Thymus (tissue), 11 donors: ENCODE data around the gene NOL4L. TPM values are rescaled to one million over a fixed set of nuclear protein-coding genes. Genes with fewer than 3 reads are reported as not detected.

ENCODE experiments used
- DNase-seq, 9 donors: peaks; one replicate each; pipeline ENCODE4 v3.0.0-alpha.2; 2013; ENCODE audit warnings: low spot score in 9 of 9, low read depth in 6 of 9, missing footprints in 1 of 9
- H3K27ac ChIP-seq, 2 donors: one replicate each; pipeline ENCODE4 v1.5.1; 2013; ENCODE audit warnings: control low read depth in 1 of 2, low read depth in 1 of 2, low read length in 1 of 2, mild to moderate bottlenecking in 1 of 2, moderate library complexity in 1 of 2
- H3K27me3 ChIP-seq, 2 donors: one replicate each; pipeline ENCODE4 v1.5.1; 2013; ENCODE audit warnings: low read length in 1 of 2; ENCODE audit not compliant: control insufficient read depth in 2 of 2, insufficient read depth in 1 of 2
- H3K36me3 ChIP-seq, 2 donors: one replicate each; pipeline ENCODE4 v1.5.1; 2013; ENCODE audit warnings: low read length in 1 of 2, mild to moderate bottlenecking in 1 of 2, moderate library complexity in 1 of 2; ENCODE audit not compliant: control insufficient read depth in 2 of 2, insufficient read depth in 2 of 2
- H3K4me1 ChIP-seq, 2 donors: one replicate each; pipeline ENCODE4 v1.5.1; 2013; ENCODE audit warnings: low read length in 2 of 2; ENCODE audit not compliant: control insufficient read depth in 2 of 2, insufficient read depth in 2 of 2
- H3K4me3 ChIP-seq, 2 donors: one replicate each; pipeline ENCODE4 v1.5.1; 2013; ENCODE audit warnings: low read length in 2 of 2, control low read depth in 1 of 2, mild to moderate bottlenecking in 1 of 2
- H3K9me3 ChIP-seq, 2 donors: one replicate each; pipeline ENCODE4 v1.5.1; 2013; ENCODE audit warnings: low read length in 1 of 2, mild to moderate bottlenecking in 1 of 2; ENCODE audit not compliant: control insufficient read depth in 2 of 2, insufficient read depth in 1 of 2
- WGBS: extraction: QIAGEN DNeasy Blood & Tissue Kit; methylation state at CpG from one replicate; pipeline ENCODE4 v1.1.7; 2013; 5-methylcytosine and 5-hydroxymethylcytosine counted together
- polyA plus RNA-seq: library from polyadenylated mRNA; stranded (reverse); fragments of 200-250 nt; gene quantifications from one replicate; pipeline ENCODE4 v1.2.3, GENCODE V29; 2013
- total RNA-seq: library from RNA; stranded (reverse); fragments of 120-200 nt; gene quantifications from one replicate; pipeline ENCODE4 v1.2.4, GENCODE V29; 2013
- donor health status: healthy.

The NOL4L gene
- total and polyA plus RNA-seq, 2 donors, result 12.4 to 14.1 TPM

- WGBS, result 97% methylated on average over 20 of the region's 20 CpGs
Measured at GRCh38 chr20:32433311-32434021, 151.7 kb downstream of the NOL4L start.

GRCh38 chr20:32432277-32432676, 152.9 kb downstream of the NOL4L start:
- no peak overlapping the region for H3K27ac ChIP-seq
- no peaks in the 10 kb centered on the region for H3K4me1 ChIP-seq
- WGBS, result 97% methylated on average over 2 of the region's 2 CpGs
- no peak overlapping the region for H3K4me3 ChIP-seq
- H3K27me3 ChIP-seq, result no peaks in the 10 kb centered on the region
- H3K9me3 ChIP-seq, result no peaks in the 10 kb centered on the region
- no peak for DNase-seq
- peaks cover 87 to 99% of the 10 kb centered on the region in 2 donors for H3K36me3 ChIP-seq

More at GRCh38 chr20:32433311-32434021, 151.7 kb downstream of the NOL4L start:
- no peak for DNase-seq
- no peaks in the 10 kb centered on the region for H3K4me1 ChIP-seq
- H3K27me3 ChIP-seq, result no peaks in the 10 kb centered on the region
- no peaks in the 10 kb centered on the region for H3K9me3 ChIP-seq
- no peak overlapping the region for H3K4me3 ChIP-seq
- no peak overlapping the region for H3K27ac ChIP-seq
- peaks cover 88 to 99% of the 10 kb centered on the region in 2 donors for H3K36me3 ChIP-seq

- 98% methylated on average over 12 of the region's 12 CpGs for WGBS
- Histone ChIP-seq H3K27ac (no peak overlapping the region), H3K4me3 (no peak overlapping the region), H3K36me3 (peaks cover 82 to 97% of the 10 kb centered on the region in 2 donors), H3K9me3 (no peaks in the 10 kb centered on the region), H3K4me1 (no peaks in the 10 kb centered on the region), H3K27me3 (no peaks in the 10 kb centered on the region)
- DNase-seq, result no peak
Measured at GRCh38 chr20:32431457-32431856, 153.7 kb downstream of the NOL4L start.

GRCh38 chr20:32429745-32430360, 155.3 kb downstream of the NOL4L start:
- no peaks in the 10 kb centered on the region for H3K9me3 ChIP-seq
- no peaks in the 10 kb centered on the region for H3K4me1 ChIP-seq
- peaks cover 66 to 81% of the 10 kb centered on the region in 2 donors for H3K36me3 ChIP-seq
- 99% methylated on average over 16 of the region's 16 CpGs for WGBS
- no peak overlapping the region for H3K4me3 ChIP-seq
- DNase-seq, result no peak
- no peak overlapping the region for H3K27ac ChIP-seq
- H3K27me3 ChIP-seq, result no peaks in the 10 kb centered on the region

- Histone ChIP-seq H3K27me3 (no peaks in the 10 kb centered on the region), H3K36me3 (peaks cover 61 to 76% of the 10 kb centered on the region in 2 donors), H3K4me3 (no peak overlapping the region), H3K4me1 (no peaks in the 10 kb centered on the region), H3K27ac (no peak overlapping the region), H3K9me3 (no peaks in the 10 kb centered on the region)
- WGBS, result 97% methylated on average over 7 of the region's 7 CpGs
- no peak for DNase-seq
Measured at GRCh38 chr20:32429343-32429742, 155.8 kb downstream of the NOL4L start.

GRCh38 chr20:32427996-32428395, 157.1 kb downstream of the NOL4L start:
- Histone ChIP-seq H3K4me3 (no peak overlapping the region), H3K9me3 (no peaks in the 10 kb centered on the region), H3K27me3 (no peaks in the 10 kb centered on the region), H3K4me1 (no peaks in the 10 kb centered on the region), H3K27ac (no peak overlapping the region), H3K36me3 (peaks cover 48 to 62% of the 10 kb centered on the region in 2 donors)
- no peak for DNase-seq
- 98% methylated on average over 6 of the region's 6 CpGs for WGBS

GRCh38 chr20:32421290-32421689, 163.8 kb downstream of the NOL4L start:
- Histone ChIP-seq H3K4me1 (no peaks in the 10 kb centered on the region), H3K9me3 (no peaks in the 10 kb centered on the region), H3K4me3 (no peak overlapping the region), H3K36me3 (no peaks in the 10 kb centered on the region), H3K27me3 (no peaks in the 10 kb centered on the region), H3K27ac (no peak overlapping the region)
- WGBS, result 96% methylated on average over 2 of the region's 2 CpGs
- DNase-seq, result no peak

- H3K36me3 ChIP-seq, result peaks cover 0 to 5% of the 10 kb centered on the region in 2 donors
- H3K4me1 ChIP-seq, result peaks cover 3 to 4% of the 10 kb centered on the region in 2 donors
- H3K4me3 ChIP-seq, result no peak overlapping the region
- WGBS, result 98% methylated on average over 2 of the region's 2 CpGs
- H3K27ac ChIP-seq, result no peak overlapping the region
- DNase-seq, result no peak
- no peaks in the 10 kb centered on the region for H3K9me3 ChIP-seq
- H3K27me3 ChIP-seq, result no peaks in the 10 kb centered on the region
Measured at GRCh38 chr20:32418376-32418775, 166.8 kb downstream of the NOL4L start.

- no peak for DNase-seq
- 95% methylated on average over 2 of the region's 2 CpGs for WGBS
- Histone ChIP-seq H3K27me3 (no peaks in the 10 kb centered on the region), H3K9me3 (no peaks in the 10 kb centered on the region), H3K27ac (no peak overlapping the region), H3K4me3 (no peak overlapping the region), H3K36me3 (peaks cover 0 to 5% of the 10 kb centered on the region in 2 donors), H3K4me1 (peaks cover 4 to 10% of the 10 kb centered on the region in 2 donors)
Measured at GRCh38 chr20:32416206-32416605, 168.9 kb downstream of the NOL4L start.
